HEK293 (cell line): Measurements from ENCODE around the gene AGAP3.
A peak's percentile ranks its signal among the peaks of the same experiment; 100 is the strongest.

Experiments used
- CTCF ChIA-PET: fragments of 350-600 bp; formaldehyde crosslinking; extraction: SDS; loops from one replicate; lab custom pipeline; 2021; ENCODE audit warnings: antibody characterized with exemption; lab: Yijun Ruan, JAX
- POLR2A ChIA-PET: fragments of 300-600 bp; formaldehyde crosslinking; extraction: SDS; loops from one replicate; lab custom pipeline; 2020; ENCODE audit warnings: antibody characterized with exemption, inconsistent platforms; lab: Yijun Ruan, JAX
- H3K27ac ChIP-seq: fragments of 200-500 bp; sonication (Bioruptor generic); 2 replicates; pipeline ENCODE4 v1.5.1; 2014; ENCODE audit warnings: low read depth, low read length, control low read depth, inconsistent platforms; ENCODE audit errors: extremely low read depth
- H3K36me3 ChIP-seq, 2 experiments: fragments of 200-500 bp in 1 of 2; sonication (Bioruptor generic) in 1 of 2; 1 replicate in 1 of 2; 2 replicates in 1 of 2; pipeline ENCODE4 v1.5.1; 2014 to 2017; ENCODE audit warnings: inconsistent platforms in 2 of 2, low read length in 2 of 2; ENCODE audit not compliant: control insufficient read depth in 2 of 2, insufficient read depth in 1 of 2
- H3K4me1 ChIP-seq: fragments of 200-500 bp; sonication (Bioruptor generic); 2 replicates; pipeline ENCODE4 v1.5.1; 2014; ENCODE audit warnings: mild to moderate bottlenecking, low read length, inconsistent platforms; ENCODE audit not compliant: control insufficient read depth, insufficient read depth
- H3K4me3 ChIP-seq: 2 replicates; pipeline ENCODE4 v1.5.1; 2011; ENCODE audit warnings: low read depth, mild to moderate bottlenecking, control low read depth, low read length, moderate library complexity
- H3K9me3 ChIP-seq: fragments of 200-500 bp; sonication (Bioruptor generic); 2 replicates; pipeline ENCODE4 v1.5.1; 2014; ENCODE audit warnings: low read depth, low read length, inconsistent platforms; ENCODE audit not compliant: control insufficient read depth, insufficient read depth
- EGR2 ChIP-seq: fragments of 450-650 bp; formaldehyde crosslinking; IDR thresholded peaks from 2 replicates; pipeline ENCODE4 v1.5.1; 2016; ENCODE audit warnings: low read depth, missing biosample characterization, missing genetic modification characterization
- HOXC10 ChIP-seq: sonication (generic); formaldehyde crosslinking; IDR thresholded peaks from 2 replicates; pipeline ENCODE4 v1.8.1; 2023; ENCODE audit warnings: mild to moderate bottlenecking, missing genetic modification reagents
- MEIS1 ChIP-seq: sonication (generic); formaldehyde crosslinking; IDR thresholded peaks from 2 replicates; pipeline ENCODE4 v1.8.1; 2022; ENCODE audit warnings: missing genetic modification reagents, mild to moderate bottlenecking, borderline replicate concordance
- REPIN1 ChIP-seq: fragments of 450-650 bp; formaldehyde crosslinking; IDR thresholded peaks from 2 replicates; pipeline ENCODE4 v1.5.1; 2017; ENCODE audit warnings: missing biosample characterization, missing genetic modification characterization, low read depth
- ZBTB17 ChIP-seq: fragments of 450-650 bp; formaldehyde crosslinking; IDR thresholded peaks from 2 replicates; pipeline ENCODE4 v1.5.1; 2016; ENCODE audit warnings: missing biosample characterization, missing genetic modification characterization
- ZNF146 ChIP-seq: fragments of 450-650 bp; formaldehyde crosslinking; IDR thresholded peaks from 2 replicates; pipeline ENCODE4 v1.5.1; 2016; ENCODE audit warnings: missing biosample characterization, missing genetic modification characterization
- ZNF214 ChIP-seq: fragments of 450-650 bp; formaldehyde crosslinking; IDR thresholded peaks from 2 replicates; pipeline ENCODE4 v1.5.1; 2017; ENCODE audit warnings: missing biosample characterization, mild to moderate bottlenecking, missing genetic modification characterization, borderline replicate concordance
- ZNF677 ChIP-seq: fragments of 450-650 bp; IDR thresholded peaks from 2 replicates; pipeline ENCODE4 v1.5.0; 2018; ENCODE audit warnings: missing biosample characterization, mild to moderate bottlenecking, missing genetic modification characterization, moderate library complexity
- ZNF830 ChIP-seq: fragments of 450-650 bp; IDR thresholded peaks from 2 replicates; pipeline ENCODE4 v1.5.0; 2018; ENCODE audit warnings: missing biosample characterization, missing genetic modification characterization, low read depth, mild to moderate bottlenecking, moderate library complexity
- ZSCAN16 ChIP-seq: fragments of 450-650 bp; formaldehyde crosslinking; IDR thresholded peaks from 2 replicates; pipeline ENCODE4 v1.5.1; 2016; ENCODE audit warnings: missing biosample characterization, missing genetic modification characterization
- TF ChIP-seq, protein P1 (sequence below): fragments of 450-650 bp; formaldehyde crosslinking; IDR thresholded peaks from 2 replicates; pipeline ENCODE4 v1.5.1; 2016; ENCODE audit warnings: missing biosample characterization, missing genetic modification characterization
- TF ChIP-seq, protein P2 (sequence below): fragments of 450-650 bp; formaldehyde crosslinking; IDR thresholded peaks from 2 replicates; pipeline ENCODE4 v1.5.1; 2016; ENCODE audit warnings: missing biosample characterization, missing genetic modification characterization
- TF ChIP-seq, protein P3 (sequence below): fragments of 450-650 bp; formaldehyde crosslinking; IDR thresholded peaks from 2 replicates; pipeline ENCODE4 v1.5.1; 2016; ENCODE audit warnings: missing biosample characterization, missing genetic modification characterization, borderline replicate concordance
- TF ChIP-seq, protein P4 (sequence below): fragments of 450-650 bp; formaldehyde crosslinking; IDR thresholded peaks from 2 replicates; pipeline ENCODE4 v1.5.1; 2016; ENCODE audit warnings: missing biosample characterization, missing genetic modification characterization, low read depth

The AGAP3 gene

DNA sequence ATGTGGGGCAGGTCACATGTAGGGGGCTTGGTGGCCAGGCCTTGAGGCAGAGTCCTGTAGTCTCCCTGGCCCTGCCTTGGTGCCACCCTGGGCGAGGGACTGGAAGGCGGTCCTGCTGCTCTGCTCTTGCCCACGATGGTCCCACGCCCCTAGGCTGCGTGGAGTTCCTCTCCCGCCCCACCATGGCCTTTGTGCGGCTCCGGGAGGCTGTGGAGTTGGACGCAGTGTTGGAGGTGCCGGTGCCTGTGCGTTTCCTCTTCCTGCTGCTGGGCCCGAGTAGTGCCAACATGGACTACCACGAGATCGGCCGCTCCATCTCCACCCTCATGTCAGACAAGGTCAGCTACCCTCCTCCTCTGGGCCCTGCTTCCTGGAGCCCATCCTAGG is 15.7 kb upstream of the AGAP3 start:
- Histone ChIP-seq H3K27ac (no peak overlapping the region), H3K9me3 (no peaks in the 10 kb centered on the region), H3K4me1 (no peaks in the 10 kb centered on the region), H3K36me3 (peaks cover 18 to 87% of the 10 kb centered on the region in 2 experiments), H3K4me3 (no peak overlapping the region)
- TF ChIP-seq, protein P1, sequence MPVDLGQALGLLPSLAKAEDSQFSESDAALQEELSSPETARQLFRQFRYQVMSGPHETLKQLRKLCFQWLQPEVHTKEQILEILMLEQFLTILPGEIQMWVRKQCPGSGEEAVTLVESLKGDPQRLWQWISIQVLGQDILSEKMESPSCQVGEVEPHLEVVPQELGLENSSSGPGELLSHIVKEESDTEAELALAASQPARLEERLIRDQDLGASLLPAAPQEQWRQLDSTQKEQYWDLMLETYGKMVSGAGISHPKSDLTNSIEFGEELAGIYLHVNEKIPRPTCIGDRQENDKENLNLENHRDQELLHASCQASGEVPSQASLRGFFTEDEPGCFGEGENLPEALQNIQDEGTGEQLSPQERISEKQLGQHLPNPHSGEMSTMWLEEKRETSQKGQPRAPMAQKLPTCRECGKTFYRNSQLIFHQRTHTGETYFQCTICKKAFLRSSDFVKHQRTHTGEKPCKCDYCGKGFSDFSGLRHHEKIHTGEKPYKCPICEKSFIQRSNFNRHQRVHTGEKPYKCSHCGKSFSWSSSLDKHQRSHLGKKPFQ (tag by site-specific recombination): no peak
- TF ChIP-seq, protein P2, sequence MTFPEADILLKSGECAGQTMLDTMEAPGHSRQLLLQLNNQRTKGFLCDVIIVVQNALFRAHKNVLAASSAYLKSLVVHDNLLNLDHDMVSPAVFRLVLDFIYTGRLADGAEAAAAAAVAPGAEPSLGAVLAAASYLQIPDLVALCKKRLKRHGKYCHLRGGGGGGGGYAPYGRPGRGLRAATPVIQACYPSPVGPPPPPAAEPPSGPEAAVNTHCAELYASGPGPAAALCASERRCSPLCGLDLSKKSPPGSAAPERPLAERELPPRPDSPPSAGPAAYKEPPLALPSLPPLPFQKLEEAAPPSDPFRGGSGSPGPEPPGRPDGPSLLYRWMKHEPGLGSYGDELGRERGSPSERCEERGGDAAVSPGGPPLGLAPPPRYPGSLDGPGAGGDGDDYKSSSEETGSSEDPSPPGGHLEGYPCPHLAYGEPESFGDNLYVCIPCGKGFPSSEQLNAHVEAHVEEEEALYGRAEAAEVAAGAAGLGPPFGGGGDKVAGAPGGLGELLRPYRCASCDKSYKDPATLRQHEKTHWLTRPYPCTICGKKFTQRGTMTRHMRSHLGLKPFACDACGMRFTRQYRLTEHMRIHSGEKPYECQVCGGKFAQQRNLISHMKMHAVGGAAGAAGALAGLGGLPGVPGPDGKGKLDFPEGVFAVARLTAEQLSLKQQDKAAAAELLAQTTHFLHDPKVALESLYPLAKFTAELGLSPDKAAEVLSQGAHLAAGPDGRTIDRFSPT (tag by site-specific recombination): 0 out of 2 replicates have a peak, but pooled peaks have one; percentile 19
- CTCF ChIA-PET: no interaction called here
- POLR2A ChIA-PET: interaction anchor here (0.5 to 1.1 kb wide), 2 partner anchors 8 to 93 kb away, joined by 4 to 6 read pairs; no protein-coding TSS in a partner anchor

DNA sequence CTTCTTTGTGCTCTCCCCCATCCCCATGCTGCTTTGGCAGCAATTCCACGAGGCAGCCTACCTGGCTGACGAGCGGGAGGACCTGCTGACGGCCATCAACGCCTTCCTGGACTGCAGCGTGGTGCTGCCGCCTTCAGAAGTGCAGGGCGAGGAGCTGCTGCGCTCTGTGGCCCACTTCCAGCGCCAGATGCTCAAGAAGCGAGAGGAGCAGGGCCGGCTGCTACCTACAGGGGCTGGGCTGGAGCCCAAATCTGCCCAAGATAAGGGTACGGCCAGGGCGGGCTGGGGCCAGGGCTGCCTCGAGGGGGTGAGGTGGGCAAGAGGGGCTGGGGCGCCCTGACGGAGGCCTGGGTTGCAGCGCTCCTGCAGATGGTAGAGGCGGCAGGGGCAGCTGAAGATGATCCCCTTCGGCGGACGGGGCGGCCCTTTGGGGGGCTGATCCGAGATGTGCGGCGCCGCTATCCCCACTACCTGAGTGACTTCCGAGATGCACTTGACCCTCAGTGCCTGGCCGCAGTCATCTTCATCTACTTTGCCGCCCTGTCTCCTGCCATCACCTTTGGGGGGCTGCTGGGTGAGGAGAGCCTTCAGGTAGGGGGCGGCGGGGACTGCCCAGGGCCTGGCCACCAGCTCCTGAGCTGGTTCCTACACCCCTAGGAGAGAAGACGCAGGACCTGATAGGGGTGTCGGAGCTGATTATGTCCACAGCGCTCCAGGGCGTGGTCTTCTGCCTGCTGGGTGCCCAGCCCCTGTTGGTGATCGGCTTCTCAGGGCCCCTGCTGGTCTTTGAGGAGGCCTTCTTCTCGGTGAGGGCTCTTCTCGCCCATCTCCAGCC is 15.0 kb upstream of the AGAP3 start:
- H3K27ac ChIP-seq: no peak overlapping the region
- H3K4me1 ChIP-seq: no peaks in the 10 kb centered on the region
- no peaks in the 10 kb centered on the region for H3K9me3 ChIP-seq
- H3K4me3 ChIP-seq: no peak overlapping the region
- POLR2A ChIA-PET: interaction anchor here (0.6 to 1.1 kb wide), 4 partner anchors 9 to 42 kb away, joined by 3 to 4 read pairs (median 4); partner anchors contain the start of gene FASTK
- TF ChIP-seq ZNF146 (tag by site-specific recombination) (no peak), REPIN1 (tag by site-specific recombination) (no peak), HOXC10 (CRISPR knock-in tag) (no peak), ZNF214 (tag by site-specific recombination) (no peak)
- TF ChIP-seq, protein P3, sequence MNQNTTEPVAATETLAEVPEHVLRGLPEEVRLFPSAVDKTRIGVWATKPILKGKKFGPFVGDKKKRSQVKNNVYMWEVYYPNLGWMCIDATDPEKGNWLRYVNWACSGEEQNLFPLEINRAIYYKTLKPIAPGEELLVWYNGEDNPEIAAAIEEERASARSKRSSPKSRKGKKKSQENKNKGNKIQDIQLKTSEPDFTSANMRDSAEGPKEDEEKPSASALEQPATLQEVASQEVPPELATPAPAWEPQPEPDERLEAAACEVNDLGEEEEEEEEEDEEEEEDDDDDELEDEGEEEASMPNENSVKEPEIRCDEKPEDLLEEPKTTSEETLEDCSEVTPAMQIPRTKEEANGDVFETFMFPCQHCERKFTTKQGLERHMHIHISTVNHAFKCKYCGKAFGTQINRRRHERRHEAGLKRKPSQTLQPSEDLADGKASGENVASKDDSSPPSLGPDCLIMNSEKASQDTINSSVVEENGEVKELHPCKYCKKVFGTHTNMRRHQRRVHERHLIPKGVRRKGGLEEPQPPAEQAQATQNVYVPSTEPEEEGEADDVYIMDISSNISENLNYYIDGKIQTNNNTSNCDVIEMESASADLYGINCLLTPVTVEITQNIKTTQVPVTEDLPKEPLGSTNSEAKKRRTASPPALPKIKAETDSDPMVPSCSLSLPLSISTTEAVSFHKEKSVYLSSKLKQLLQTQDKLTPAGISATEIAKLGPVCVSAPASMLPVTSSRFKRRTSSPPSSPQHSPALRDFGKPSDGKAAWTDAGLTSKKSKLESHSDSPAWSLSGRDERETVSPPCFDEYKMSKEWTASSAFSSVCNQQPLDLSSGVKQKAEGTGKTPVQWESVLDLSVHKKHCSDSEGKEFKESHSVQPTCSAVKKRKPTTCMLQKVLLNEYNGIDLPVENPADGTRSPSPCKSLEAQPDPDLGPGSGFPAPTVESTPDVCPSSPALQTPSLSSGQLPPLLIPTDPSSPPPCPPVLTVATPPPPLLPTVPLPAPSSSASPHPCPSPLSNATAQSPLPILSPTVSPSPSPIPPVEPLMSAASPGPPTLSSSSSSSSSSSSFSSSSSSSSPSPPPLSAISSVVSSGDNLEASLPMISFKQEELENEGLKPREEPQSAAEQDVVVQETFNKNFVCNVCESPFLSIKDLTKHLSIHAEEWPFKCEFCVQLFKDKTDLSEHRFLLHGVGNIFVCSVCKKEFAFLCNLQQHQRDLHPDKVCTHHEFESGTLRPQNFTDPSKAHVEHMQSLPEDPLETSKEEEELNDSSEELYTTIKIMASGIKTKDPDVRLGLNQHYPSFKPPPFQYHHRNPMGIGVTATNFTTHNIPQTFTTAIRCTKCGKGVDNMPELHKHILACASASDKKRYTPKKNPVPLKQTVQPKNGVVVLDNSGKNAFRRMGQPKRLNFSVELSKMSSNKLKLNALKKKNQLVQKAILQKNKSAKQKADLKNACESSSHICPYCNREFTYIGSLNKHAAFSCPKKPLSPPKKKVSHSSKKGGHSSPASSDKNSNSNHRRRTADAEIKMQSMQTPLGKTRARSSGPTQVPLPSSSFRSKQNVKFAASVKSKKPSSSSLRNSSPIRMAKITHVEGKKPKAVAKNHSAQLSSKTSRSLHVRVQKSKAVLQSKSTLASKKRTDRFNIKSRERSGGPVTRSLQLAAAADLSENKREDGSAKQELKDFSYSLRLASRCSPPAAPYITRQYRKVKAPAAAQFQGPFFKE (tag by site-specific recombination): no peak
- peaks cover 18 to 87% of the 10 kb centered on the region in 2 experiments for H3K36me3 ChIP-seq
- CTCF ChIA-PET: interaction anchor here (1.5 kb wide), 1 partner anchor 40 kb away, joined by 7 read pairs; no protein-coding TSS in a partner anchor

DNA sequence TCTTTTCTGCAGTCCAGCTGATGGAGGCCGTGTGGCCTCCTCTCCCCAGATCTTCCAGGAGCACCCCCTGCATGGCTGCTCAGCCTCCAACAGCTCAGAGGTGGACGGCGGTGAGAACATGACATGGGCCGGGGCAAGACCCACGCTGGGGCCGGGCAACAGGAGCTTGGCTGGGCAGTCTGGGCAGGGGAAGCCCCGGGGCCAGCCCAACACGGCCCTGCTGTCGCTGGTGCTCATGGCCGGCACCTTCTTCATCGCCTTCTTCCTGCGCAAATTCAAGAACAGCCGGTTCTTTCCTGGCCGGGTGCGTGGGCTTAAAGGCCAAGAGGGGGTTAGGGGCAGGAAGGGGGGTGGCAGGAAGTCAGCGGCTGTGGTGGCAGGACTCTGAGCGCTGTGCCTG is 12.3 kb upstream of the AGAP3 start:
- H3K36me3 ChIP-seq: peaks cover 15 to 88% of the 10 kb centered on the region in 2 experiments; a peak in 2 of 3 replicates
- no peak overlapping the region for H3K27ac ChIP-seq
- no peaks in the 10 kb centered on the region for H3K4me1 ChIP-seq
- no peaks in the 10 kb centered on the region for H3K9me3 ChIP-seq
- CTCF ChIA-PET: no interaction called here
- POLR2A ChIA-PET: interaction anchor here (0.6 to 3.3 kb wide), 4 partner anchors 11 to 37 kb away, joined by 4 to 7 read pairs (median 6); no protein-coding TSS in a partner anchor
- H3K4me3 ChIP-seq: no peak overlapping the region
- TF ChIP-seq ZNF677 (tag by site-specific recombination): no peak
- no peak for TF ChIP-seq MEIS1 (CRISPR knock-in tag)
- TF ChIP-seq ZNF830 (tag by site-specific recombination): no peak
- TF ChIP-seq, protein P4, sequence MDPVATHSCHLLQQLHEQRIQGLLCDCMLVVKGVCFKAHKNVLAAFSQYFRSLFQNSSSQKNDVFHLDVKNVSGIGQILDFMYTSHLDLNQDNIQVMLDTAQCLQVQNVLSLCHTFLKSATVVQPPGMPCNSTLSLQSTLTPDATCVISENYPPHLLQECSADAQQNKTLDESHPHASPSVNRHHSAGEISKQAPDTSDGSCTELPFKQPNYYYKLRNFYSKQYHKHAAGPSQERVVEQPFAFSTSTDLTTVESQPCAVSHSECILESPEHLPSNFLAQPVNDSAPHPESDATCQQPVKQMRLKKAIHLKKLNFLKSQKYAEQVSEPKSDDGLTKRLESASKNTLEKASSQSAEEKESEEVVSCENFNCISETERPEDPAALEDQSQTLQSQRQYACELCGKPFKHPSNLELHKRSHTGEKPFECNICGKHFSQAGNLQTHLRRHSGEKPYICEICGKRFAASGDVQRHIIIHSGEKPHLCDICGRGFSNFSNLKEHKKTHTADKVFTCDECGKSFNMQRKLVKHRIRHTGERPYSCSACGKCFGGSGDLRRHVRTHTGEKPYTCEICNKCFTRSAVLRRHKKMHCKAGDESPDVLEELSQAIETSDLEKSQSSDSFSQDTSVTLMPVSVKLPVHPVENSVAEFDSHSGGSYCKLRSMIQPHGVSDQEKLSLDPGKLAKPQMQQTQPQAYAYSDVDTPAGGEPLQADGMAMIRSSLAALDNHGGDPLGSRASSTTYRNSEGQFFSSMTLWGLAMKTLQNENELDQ (tag by site-specific recombination): no peak
- no peak for TF ChIP-seq ZBTB17
- TF ChIP-seq ZSCAN16 (tag by site-specific recombination): no peak
- TF ChIP-seq ZNF146 (tag by site-specific recombination): no peak
- no peak for TF ChIP-seq EGR2 (tag by site-specific recombination)
